ENCODE results near the gene CIZ1. TPM values are rescaled to one million over a fixed set of nuclear protein-coding genes. Genes with fewer than 3 reads are reported as not detected.

The CIZ1 gene
- total RNA-seq, 4 donors from 2014 or later: 46.0 to 103 (median 59.9) TPM

DNA sequence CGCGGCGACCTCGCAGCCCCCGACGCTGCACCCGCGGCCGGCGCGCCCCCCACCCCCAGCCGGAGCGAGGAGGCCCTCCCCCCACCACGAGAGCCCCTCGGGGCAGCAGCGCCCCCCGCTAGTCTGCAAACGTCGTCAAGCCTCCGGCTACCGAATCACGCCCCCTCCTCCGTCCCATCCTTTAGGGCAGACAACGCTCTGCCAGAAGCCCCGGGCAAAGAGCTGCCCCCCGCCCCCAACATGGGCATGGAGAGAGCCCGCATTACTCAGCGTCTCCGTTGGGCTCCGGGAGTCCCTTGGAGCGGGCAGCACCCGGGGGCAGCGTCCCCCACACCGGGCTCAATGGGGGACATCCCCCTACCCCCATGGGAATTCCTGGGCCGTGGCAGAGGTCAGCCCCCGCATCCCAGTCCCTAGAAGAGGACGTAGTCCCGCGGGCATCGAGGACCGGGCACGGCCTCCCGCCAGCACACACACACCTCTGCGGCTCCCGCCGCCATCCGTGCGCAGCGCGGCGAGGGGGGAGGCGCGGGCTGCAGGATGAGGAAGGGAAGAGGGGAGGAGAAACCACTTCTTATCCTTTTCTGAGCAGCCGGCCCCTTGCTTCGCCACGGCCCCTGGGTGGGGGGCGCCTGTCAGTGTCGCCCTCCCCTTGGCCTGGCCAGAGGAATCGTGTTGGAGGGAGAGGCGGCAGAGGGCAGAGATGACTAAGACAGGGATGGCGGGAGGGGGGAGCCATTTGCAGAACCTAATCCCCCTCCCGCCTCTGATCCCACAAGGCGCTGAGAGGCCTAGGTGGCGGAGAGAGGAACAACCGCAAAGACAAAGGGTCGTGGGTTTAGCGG is 12.6 kb upstream of the CIZ1 start:
- TF ChIP-seq, protein P1, sequence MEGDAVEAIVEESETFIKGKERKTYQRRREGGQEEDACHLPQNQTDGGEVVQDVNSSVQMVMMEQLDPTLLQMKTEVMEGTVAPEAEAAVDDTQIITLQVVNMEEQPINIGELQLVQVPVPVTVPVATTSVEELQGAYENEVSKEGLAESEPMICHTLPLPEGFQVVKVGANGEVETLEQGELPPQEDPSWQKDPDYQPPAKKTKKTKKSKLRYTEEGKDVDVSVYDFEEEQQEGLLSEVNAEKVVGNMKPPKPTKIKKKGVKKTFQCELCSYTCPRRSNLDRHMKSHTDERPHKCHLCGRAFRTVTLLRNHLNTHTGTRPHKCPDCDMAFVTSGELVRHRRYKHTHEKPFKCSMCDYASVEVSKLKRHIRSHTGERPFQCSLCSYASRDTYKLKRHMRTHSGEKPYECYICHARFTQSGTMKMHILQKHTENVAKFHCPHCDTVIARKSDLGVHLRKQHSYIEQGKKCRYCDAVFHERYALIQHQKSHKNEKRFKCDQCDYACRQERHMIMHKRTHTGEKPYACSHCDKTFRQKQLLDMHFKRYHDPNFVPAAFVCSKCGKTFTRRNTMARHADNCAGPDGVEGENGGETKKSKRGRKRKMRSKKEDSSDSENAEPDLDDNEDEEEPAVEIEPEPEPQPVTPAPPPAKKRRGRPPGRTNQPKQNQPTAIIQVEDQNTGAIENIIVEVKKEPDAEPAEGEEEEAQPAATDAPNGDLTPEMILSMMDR (IDR thresholded peaks at IDR 0.05; ENCODE audit: low read depth): no peak

DNA sequence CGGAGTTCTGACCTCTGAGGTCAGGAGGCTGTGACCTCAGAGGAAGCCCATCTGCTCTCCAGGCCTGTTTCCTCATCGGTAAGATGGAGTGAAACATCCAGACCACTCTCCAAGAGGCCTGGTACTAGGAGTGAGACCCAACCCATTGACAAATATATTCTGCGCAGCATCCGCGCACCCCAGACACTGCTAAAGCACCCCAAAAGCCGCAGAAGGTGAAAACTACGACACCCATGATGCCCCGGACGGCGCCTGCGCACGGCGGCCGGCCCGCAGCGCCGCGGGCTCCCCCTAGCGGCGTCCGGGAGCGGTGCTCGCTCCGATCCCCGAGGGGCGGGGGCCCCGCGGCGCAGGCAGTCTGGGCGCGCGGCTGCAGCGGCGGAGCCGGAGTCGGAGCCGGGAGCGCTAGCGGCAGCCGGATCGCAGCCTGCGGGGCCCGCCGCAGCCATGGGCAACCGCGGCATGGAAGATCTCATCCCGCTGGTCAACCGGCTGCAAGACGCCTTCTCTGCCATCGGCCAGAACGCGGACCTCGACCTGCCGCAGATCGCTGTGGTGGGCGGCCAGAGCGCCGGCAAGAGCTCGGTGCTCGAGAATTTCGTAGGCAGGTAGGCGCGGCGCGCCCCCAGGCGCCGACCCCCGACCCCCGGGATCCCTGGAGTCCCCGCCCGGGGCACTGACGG is 11.8 kb upstream of the CIZ1 start, which contains the start of gene DNM1:
DNM1 (plus strand) TSS at position 356 of the 683 bp plus-strand sequence; CDS start at position 448, 92 bp downstream.
- TF ChIP-seq, protein P1 (IDR thresholded peaks at IDR 0.05; ENCODE audit: low read depth): no peak

DNA sequence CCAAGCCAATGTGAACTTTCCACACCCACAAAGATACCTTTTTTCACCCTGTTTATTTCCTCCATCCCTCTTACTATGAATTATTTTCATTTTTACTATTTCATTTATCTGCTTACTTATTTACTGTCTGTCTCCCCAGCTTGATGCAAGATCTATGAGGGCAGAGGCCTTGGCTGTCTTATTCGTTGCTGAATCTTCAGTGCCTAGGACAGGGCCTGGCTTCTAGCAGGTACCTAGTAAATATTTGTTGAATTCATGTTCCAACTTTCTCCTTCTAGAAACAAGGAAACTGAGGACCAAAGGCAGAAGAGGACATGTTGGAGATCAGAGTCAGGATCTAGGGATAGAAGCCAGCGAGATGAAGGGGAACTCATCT is 11.3 kb upstream of the CIZ1 start:
- TF ChIP-seq, protein P1 (IDR thresholded peaks at IDR 0.05; ENCODE audit: low read depth): no peak

DNA sequence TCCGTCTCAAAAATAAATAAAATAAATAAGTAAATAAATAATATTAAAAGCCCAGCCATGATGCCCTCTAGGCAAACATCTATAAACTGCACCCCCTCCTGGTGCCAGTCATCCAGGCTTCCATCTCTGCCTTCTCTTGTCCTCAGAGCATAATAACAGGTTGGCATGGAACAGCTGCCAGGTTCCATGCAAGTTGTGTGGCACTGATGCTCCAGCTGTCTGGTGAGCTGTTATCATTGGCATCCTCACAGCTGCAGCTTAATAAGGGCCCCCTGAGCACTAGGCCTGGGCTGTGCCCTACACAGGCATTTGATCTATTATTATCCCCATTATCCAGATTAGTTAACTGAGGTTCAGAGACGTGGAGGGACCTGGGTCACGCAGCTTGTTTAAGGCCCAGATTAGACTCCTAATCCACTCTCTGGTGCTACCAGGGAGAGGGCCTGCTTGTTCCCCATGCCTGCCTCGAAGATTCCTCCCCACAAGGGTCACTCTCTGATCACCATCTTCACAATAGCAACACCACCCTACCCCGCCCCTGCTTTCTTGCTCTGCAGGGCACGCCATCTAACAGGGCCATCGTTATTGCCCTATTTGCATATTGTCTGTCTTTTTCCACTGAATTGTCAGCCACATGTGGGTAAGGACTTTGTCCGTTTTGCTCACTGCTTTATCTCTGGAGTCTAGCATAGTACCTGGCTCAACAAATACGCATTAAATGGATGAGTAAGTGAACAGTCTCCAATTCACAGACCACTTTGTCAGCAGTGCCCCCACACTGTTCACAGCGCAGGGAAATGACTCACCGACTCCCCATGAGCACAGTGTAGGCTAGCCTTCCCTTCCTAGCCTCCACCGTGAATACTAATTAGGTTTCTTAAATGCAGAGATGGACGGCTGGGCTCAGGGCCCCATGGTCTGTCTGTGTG is 10.3 kb upstream of the CIZ1 start:
- TF ChIP-seq, protein P1 (IDR thresholded peaks at IDR 0.05; ENCODE audit: low read depth): no peak

DNA sequence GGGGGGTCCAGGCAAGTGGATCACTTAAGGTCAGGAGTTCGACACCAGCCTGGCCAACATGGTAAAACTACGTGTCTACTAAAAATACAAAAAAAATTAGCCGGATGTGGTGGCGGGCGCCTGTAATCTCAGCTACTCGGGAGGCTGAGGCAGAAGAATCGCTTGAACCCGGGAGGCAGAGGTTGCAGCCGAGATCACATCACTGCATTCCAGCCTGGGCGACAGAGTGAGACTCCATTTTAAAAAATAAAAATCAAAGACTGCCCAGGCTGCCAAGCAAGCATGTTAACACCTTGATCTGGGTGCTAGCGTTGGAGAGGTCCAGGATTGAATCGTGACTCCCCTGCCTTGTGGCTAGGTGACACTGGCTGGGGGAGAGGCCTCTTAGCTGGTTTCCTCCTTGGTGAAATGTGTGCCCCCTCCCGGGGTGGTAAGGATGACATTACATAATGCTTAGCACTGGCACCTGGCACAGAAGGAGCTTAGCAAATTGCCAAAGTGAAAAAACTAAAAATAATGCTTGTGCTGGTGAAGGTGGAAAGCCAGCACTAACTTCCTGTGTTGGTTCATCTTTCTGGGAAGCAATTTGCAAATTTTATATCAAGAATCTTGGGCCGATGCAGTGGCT is 2.2 kb upstream of the CIZ1 start:
- TF ChIP-seq, protein P1 (IDR thresholded peaks at IDR 0.05; ENCODE audit: low read depth): no peak

DNA sequence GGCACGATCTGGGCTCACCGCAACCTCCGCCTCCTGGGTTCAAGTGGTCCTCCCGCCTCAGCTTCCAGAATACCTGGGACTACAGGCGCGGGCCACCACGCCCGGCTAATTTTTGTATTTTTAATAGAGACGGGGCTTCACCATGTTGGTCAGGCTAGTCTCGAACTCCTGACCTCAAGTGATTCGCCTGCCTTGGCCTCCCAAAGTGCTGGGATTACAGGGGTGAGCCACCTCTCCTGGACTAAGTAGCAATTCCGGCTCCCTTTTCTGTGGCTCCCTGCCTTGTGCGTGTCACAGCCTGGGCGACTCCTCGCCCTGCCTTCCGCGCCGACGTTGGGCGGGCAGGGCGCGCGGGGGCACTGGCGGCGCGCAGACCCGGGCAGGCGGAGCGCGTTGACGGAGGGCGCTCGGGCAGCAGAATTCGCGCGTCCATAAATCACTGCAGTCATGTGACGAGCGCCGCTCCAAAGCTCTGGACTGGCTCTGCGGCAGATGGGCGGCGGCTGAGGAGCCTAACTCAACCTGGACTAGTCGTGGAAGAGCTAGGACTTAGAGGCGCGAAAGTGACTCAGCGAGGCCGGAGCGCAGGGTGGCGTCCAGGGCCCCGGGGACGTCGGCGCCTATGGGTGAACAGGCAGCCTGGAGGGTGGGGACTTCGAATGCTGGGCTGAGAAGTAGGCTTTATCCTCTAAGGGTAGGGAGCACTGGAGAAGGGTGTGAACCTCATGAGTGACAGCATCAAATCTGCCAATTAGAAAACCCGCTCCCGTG is 1.4 kb upstream of the CIZ1 start:
- TF ChIP-seq, protein P1 (IDR thresholded peaks at IDR 0.05; ENCODE audit: low read depth): no peak
